Caco-2 (cell line): ENCODE results near the gene CDH13. TPM values are rescaled to one million over a fixed set of nuclear protein-coding genes. Genes with fewer than 3 reads are reported as not detected.

Experiments used
- BruUV-seq: library from RNA; stranded (reverse); fragments of 400-500 nt; replicated peaks from 2 replicates; lab custom pipeline; 2021; lab: Mats Ljungman, UMichigan
- CTCF ChIA-PET: fragments of 300-600 bp; sonication (Branson Sonifier 250); formaldehyde crosslinking; loops from one replicate; lab custom pipeline; 2022; ENCODE audit warnings: antibody characterized with exemption; lab: Charles Lee
- POLR2A ChIA-PET: fragments of 300-600 bp; sonication (Branson Sonifier 250); formaldehyde crosslinking; loops from one replicate; lab custom pipeline; 2022; ENCODE audit warnings: antibody characterized with exemption; lab: Charles Lee
- DNase-seq, 2 experiments: peaks; one replicate each; pipeline versions ENCODE4 v3.0.0 to v3.0.0-alpha.2; 2020 to 2022
- H3K27me3 ChIP-seq: replicated peaks from 2 replicates; pipeline ENCODE4 v1.6.0; 2011; ENCODE audit warnings: low read length; ENCODE audit not compliant: control insufficient read depth, insufficient read depth
- H3K36me3 ChIP-seq: 2 replicates; pipeline ENCODE4 v1.5.1; 2011; ENCODE audit warnings: low read length; ENCODE audit not compliant: control insufficient read depth, insufficient read depth
- H3K4me1 ChIP-seq: fragments of 250-450 bp; sonication (Bioruptor Pico); 2 replicates; pipeline ENCODE4 v1.5.1; 2020; ENCODE audit warnings: mild to moderate bottlenecking
- H3K4me3 ChIP-seq: 2 replicates; pipeline ENCODE4 v1.5.1; 2011; ENCODE audit warnings: low read depth, mild to moderate bottlenecking, control low read depth, low read length
- H3K9me3 ChIP-seq: fragments of 250-450 bp; sonication (Bioruptor Pico); 2 replicates; pipeline ENCODE4 v1.5.1; 2020; ENCODE audit warnings: mild to moderate bottlenecking, moderate library complexity
- H3K27ac Mint-ChIP-seq: one replicate; pipeline ENCODE4 v1.8.0; 2022; ENCODE audit warnings: mixed read lengths; ENCODE audit not compliant: unreplicated experiment
- H3K27me3 Mint-ChIP-seq: one replicate; pipeline ENCODE4 v1.8.0; 2022; ENCODE audit warnings: mixed read lengths; ENCODE audit not compliant: insufficient read depth, unreplicated experiment
- H3K36me3 Mint-ChIP-seq: one replicate; pipeline ENCODE4 v1.8.0; 2022; ENCODE audit warnings: mild to moderate bottlenecking, mixed read lengths; ENCODE audit not compliant: insufficient read depth, unreplicated experiment
- H3K4me1 Mint-ChIP-seq: one replicate; pipeline ENCODE4 v1.8.0; 2022; ENCODE audit warnings: low read depth, mixed read lengths; ENCODE audit not compliant: unreplicated experiment
- H3K4me3 Mint-ChIP-seq: one replicate; pipeline ENCODE4 v1.8.0; 2022; ENCODE audit warnings: mild to moderate bottlenecking, moderate library complexity, mixed read lengths; ENCODE audit not compliant: unreplicated experiment
- H3K9me3 Mint-ChIP-seq: one replicate; pipeline ENCODE4 v1.8.0; 2022; ENCODE audit warnings: mixed read lengths; ENCODE audit not compliant: unreplicated experiment
- CTCF ChIP-seq, 2 experiments: fragments of 200-600 bp in 1 of 2; IDR thresholded peaks; 1 replicate in 1 of 2; 2 replicates in 1 of 2; pipeline versions ENCODE4 v1.5.1 to v1.8.0; 2011 to 2022; ENCODE audit warnings: antibody characterized with exemption in 1 of 2, control low read depth in 1 of 2, inconsistent platforms in 1 of 2, low read depth in 1 of 2, low read length in 1 of 2, mild to moderate bottlenecking in 1 of 2, moderate library complexity in 1 of 2; ENCODE audit not compliant: insufficient read depth in 1 of 2, severe bottlenecking in 1 of 2, unreplicated experiment in 1 of 2
- intact Hi-C: fragments of 100-400 bp; cut with micrococcal nuclease; formaldehyde crosslinking; loops from one replicate; pipeline ENCODE4 v1.10.0; 2022; ENCODE audit not compliant: unreplicated experiment
- total RNA-seq: library from RNA; stranded (reverse); gene quantifications from 2 replicates; pipeline ENCODE4 v1.2.3, GENCODE V29; 2022

Gene CDH13
- total RNA-seq, 1 experiment from 2014 or later = 2.2 TPM

- TF ChIP-seq CTCF (IDR thresholded peaks at IDR 0.05; ENCODE audit: insufficient read depth in 1 of 2, low read depth in 1 of 2, low read length in 1 of 2, severe bottlenecking in 1 of 2, unreplicated experiment in 1 of 2) = no peak
- Histone ChIP-seq H3K4me1 (no peaks in the 10 kb centered on the region), H3K36me3 (no peaks in the 10 kb centered on the region), H3K4me3 (no peak overlapping the region), H3K27me3 (no peaks in the 10 kb centered on the region), H3K9me3 (no peaks in the 10 kb centered on the region)
- no TSS peak for BruUV-seq
- Mint-ChIP-seq H3K4me1 (no peaks in the 10 kb centered on the region), H3K36me3 (no peaks in the 10 kb centered on the region), H3K27ac (no peak overlapping the region), H3K27me3 (peaks cover 5% of the 10 kb centered on the region), H3K9me3 (no peaks in the 10 kb centered on the region), H3K4me3 (no peak overlapping the region)
- intact Hi-C loops = no loop called here
- ChIA-PET CTCF (no interaction called here), POLR2A (no interaction called here)
- no peak for DNase-seq
Observed at GRCh38 chr16:82793528-82794245, 166.9 kb downstream of the CDH13 start.

- no peak overlapping the region for H3K4me3 ChIP-seq
- no peak overlapping the region for H3K27ac Mint-ChIP-seq
- H3K4me3 Mint-ChIP-seq = no peak overlapping the region
- H3K4me1 ChIP-seq = no peaks in the 10 kb centered on the region
- no peak for TF ChIP-seq CTCF (IDR thresholded peaks at IDR 0.05; ENCODE audit: insufficient read depth in 1 of 2, low read depth in 1 of 2, low read length in 1 of 2, severe bottlenecking in 1 of 2, unreplicated experiment in 1 of 2)
- CTCF ChIA-PET = interaction anchor here (0.8 kb wide), 1 partner anchor 192 kb away, joined by 5 read pairs; no protein-coding TSS in a partner anchor
- no peaks in the 10 kb centered on the region for H3K4me1 Mint-ChIP-seq
- peaks cover 6% of the 10 kb centered on the region; the same call in 1 of the 2 replicates for H3K9me3 ChIP-seq
- no peaks in the 10 kb centered on the region for H3K9me3 Mint-ChIP-seq
- intact Hi-C loops = no loop called here
- H3K36me3 ChIP-seq = no peaks in the 10 kb centered on the region
- no peaks in the 10 kb centered on the region for H3K27me3 ChIP-seq
- DNase-seq = no peak
- no peaks in the 10 kb centered on the region for H3K36me3 Mint-ChIP-seq
- peaks cover 5% of the 10 kb centered on the region for H3K27me3 Mint-ChIP-seq
- POLR2A ChIA-PET = no interaction called here
- BruUV-seq = no TSS peak
Observed at GRCh38 chr16:82796047-82796446, 169.3 kb downstream of the CDH13 start.

GRCh38 chr16:82801361-82801760, 174.6 kb downstream of the CDH13 start:
- TF ChIP-seq CTCF (IDR thresholded peaks at IDR 0.05; ENCODE audit: insufficient read depth in 1 of 2, low read depth in 1 of 2, low read length in 1 of 2, severe bottlenecking in 1 of 2, unreplicated experiment in 1 of 2) = no peak
- H3K36me3 Mint-ChIP-seq = no peaks in the 10 kb centered on the region
- POLR2A ChIA-PET = no interaction called here
- peaks cover 4% of the 10 kb centered on the region for H3K27me3 Mint-ChIP-seq
- no peak overlapping the region for H3K4me3 ChIP-seq
- no peaks in the 10 kb centered on the region for H3K27me3 ChIP-seq
- H3K4me1 Mint-ChIP-seq = no peaks in the 10 kb centered on the region
- CTCF ChIA-PET = no interaction called here
- H3K9me3 ChIP-seq = peaks cover 6% of the 10 kb centered on the region; the same call in 1 of the 2 replicates
- DNase-seq = no peak
- H3K4me1 ChIP-seq = no peaks in the 10 kb centered on the region
- intact Hi-C loops = no loop called here
- H3K4me3 Mint-ChIP-seq = no peak overlapping the region
- H3K36me3 ChIP-seq = no peaks in the 10 kb centered on the region
- H3K27ac Mint-ChIP-seq = no peak overlapping the region
- H3K9me3 Mint-ChIP-seq = no peaks in the 10 kb centered on the region
- BruUV-seq = no TSS peak
